Ascending aorta (tissue), 2 donors: ENCODE results near the gene GPR183. TPM values are rescaled to one million over a fixed set of nuclear protein-coding genes. Genes with fewer than 3 reads are reported as not detected.

ENCODE experiments used
- DNase-seq, 2 donors: peaks; one replicate each; pipeline ENCODE4 v3.0.0-alpha.2; 2019; ENCODE audit warnings: low spot score in 2 of 2
- H3K27ac ChIP-seq, 2 donors: fragments of 200-600 bp; sonication (generic); one replicate each; pipeline ENCODE4 v1.5.1; 2016 to 2017; ENCODE audit warnings: mild to moderate bottlenecking in 1 of 2
- H3K27me3 ChIP-seq: fragments of 200-600 bp; sonication (generic); one replicate; pipeline ENCODE4 v1.5.1; 2017
- H3K36me3 ChIP-seq, 2 donors: fragments of 200-600 bp; sonication (generic); one replicate each; pipeline ENCODE4 v1.5.1; 2016
- H3K4me1 ChIP-seq, 2 donors: fragments of 200-600 bp; sonication (generic); one replicate each; pipeline ENCODE4 v1.5.1; 2016 to 2017; ENCODE audit warnings: mild to moderate bottlenecking in 1 of 2
- H3K4me3 ChIP-seq, 2 donors: fragments of 200-600 bp; sonication (generic); one replicate each; pipeline ENCODE4 v1.5.1; 2016 to 2017; ENCODE audit warnings: mild to moderate bottlenecking in 1 of 2
- H3K9me3 ChIP-seq, 2 donors: fragments of 200-600 bp; sonication (generic); one replicate each; pipeline ENCODE4 v1.5.1; 2016
- CTCF ChIP-seq, 3 experiments: fragments of 200-600 bp in 2 of 3; fragments of 450-650 bp in 1 of 3; sonication (generic) in 2 of 3; IDR thresholded peaks; one replicate each; pipeline ENCODE4 v1.5.1; 2016 to 2019; ENCODE audit warnings: antibody characterized with exemption in 3 of 3, mild to moderate bottlenecking in 1 of 3, moderate library complexity in 1 of 3
- intact Hi-C: fragments of 100-400 bp; cut with DNase I; formaldehyde crosslinking; loops from one replicate; pipeline ENCODE4 v1.15.1; 2023
- total RNA-seq: library from RNA; depleted of rRNA; stranded (reverse); fragments of >200 nt; gene quantifications from one replicate; pipeline ENCODE4 v1.1.0, GENCODE V29; 2016

The GPR183 gene
- total RNA-seq, 1 donor from 2014 or later: 1.1 TPM

- DNase-seq: no peak
- intact Hi-C loops: no loop called here
- Histone ChIP-seq H3K4me1 (peaks cover 0 to 3% of the 10 kb centered on the region in 2 donors), H3K9me3 (no peaks in the 10 kb centered on the region), H3K36me3 (peaks cover 3 to 13% of the 10 kb centered on the region in 2 donors), H3K27me3 (no peaks in the 10 kb centered on the region), H3K27ac (no peak overlapping the region), H3K4me3 (no peak overlapping the region)
- TF ChIP-seq CTCF (IDR thresholded peaks at IDR 0.05): no peak
Measured at GRCh38 chr13:99353836-99354235, 46.6 kb upstream of the GPR183 start.

GRCh38 chr13:99353246-99353600 lies 46.0 kb upstream of the GPR183 start:
- no peaks in the 10 kb centered on the region for H3K27me3 ChIP-seq
- intact Hi-C loops: no loop called here
- TF ChIP-seq CTCF (IDR thresholded peaks at IDR 0.05): no peak
- no peaks in the 10 kb centered on the region for H3K9me3 ChIP-seq
- H3K27ac ChIP-seq: no peak overlapping the region
- H3K4me3 ChIP-seq: no peak overlapping the region
- peaks cover 0 to 3% of the 10 kb centered on the region in 2 donors for H3K4me1 ChIP-seq
- peaks cover 3 to 16% of the 10 kb centered on the region in 2 donors for H3K36me3 ChIP-seq
- DNase-seq: no peak

GRCh38 chr13:99352351-99353245 lies 45.4 kb upstream of the GPR183 start:
- no peak overlapping the region for H3K27ac ChIP-seq
- H3K36me3 ChIP-seq: peaks cover 3 to 21% of the 10 kb centered on the region in 2 donors
- intact Hi-C loops: no loop called here
- DNase-seq: no peak
- no peaks in the 10 kb centered on the region for H3K27me3 ChIP-seq
- H3K9me3 ChIP-seq: no peaks in the 10 kb centered on the region
- H3K4me1 ChIP-seq: peaks cover 0 to 3% of the 10 kb centered on the region in 2 donors
- H3K4me3 ChIP-seq: no peak overlapping the region
- no peak for TF ChIP-seq CTCF (IDR thresholded peaks at IDR 0.05)

- H3K36me3 ChIP-seq: peaks cover 3 to 20% of the 10 kb centered on the region in 2 donors
- no peak overlapping the region for H3K27ac ChIP-seq
- no peak overlapping the region for H3K4me3 ChIP-seq
- no peaks in the 10 kb centered on the region for H3K27me3 ChIP-seq
- peaks cover 0 to 3% of the 10 kb centered on the region in 2 donors for H3K4me1 ChIP-seq
- intact Hi-C loops: no loop called here
- no peak for TF ChIP-seq CTCF (IDR thresholded peaks at IDR 0.05)
- DNase-seq: no peak
- H3K9me3 ChIP-seq: no peaks in the 10 kb centered on the region
Measured at GRCh38 chr13:99351772-99352171, 44.6 kb upstream of the GPR183 start.

- no peak for DNase-seq
- Histone ChIP-seq H3K9me3 (no peaks in the 10 kb centered on the region), H3K27me3 (no peaks in the 10 kb centered on the region), H3K4me3 (no peak overlapping the region), H3K4me1 (no peaks in the 10 kb centered on the region), H3K27ac (no peak overlapping the region), H3K36me3 (peaks cover 7 to 20% of the 10 kb centered on the region in 2 donors)
- intact Hi-C loops: no loop called here
- no peak for TF ChIP-seq CTCF (IDR thresholded peaks at IDR 0.05)
Measured at GRCh38 chr13:99350191-99350590, 43.0 kb upstream of the GPR183 start.
